OCI-LY3 (cell line): ENCODE data around the gene ARHGAP21.

Experiments
- CTCF ChIP-seq: fragments of 200-600, 300-600 bp; sonication (generic); IDR thresholded peaks from 2 replicates; pipeline ENCODE4 v1.5.1; 2014; ENCODE audit warnings: antibody characterized with exemption, low read length, low read depth
- EZH2phosphoT487 ChIP-seq: fragments of 200-600 bp; shearing (Covaris generic); IDR thresholded peaks from 2 replicates; pipeline ENCODE4 v1.6.1; 2018; ENCODE audit warnings: antibody characterized with exemption, mixed run types, low read depth

GRCh38 chr10:24616536-24616935 is 107.2 kb downstream of the ARHGAP21 start:
- TF ChIP-seq CTCF: no peak
- no peak for TF ChIP-seq EZH2phosphoT487
